Stimulated activated CD8-positive, alpha-beta memory T cell treated with anti-CD3 and anti-CD28 coated beads, Interleukin-15, amount 100 ng/mL, for 24 hours (primary cell): ENCODE results near the gene STK39.

Experiments used
- DNase-seq: peaks from one replicate; pipeline ENCODE4 v3.0.0-alpha.2; 2020; ENCODE audit warnings: low read depth

Gene STK39

DNA sequence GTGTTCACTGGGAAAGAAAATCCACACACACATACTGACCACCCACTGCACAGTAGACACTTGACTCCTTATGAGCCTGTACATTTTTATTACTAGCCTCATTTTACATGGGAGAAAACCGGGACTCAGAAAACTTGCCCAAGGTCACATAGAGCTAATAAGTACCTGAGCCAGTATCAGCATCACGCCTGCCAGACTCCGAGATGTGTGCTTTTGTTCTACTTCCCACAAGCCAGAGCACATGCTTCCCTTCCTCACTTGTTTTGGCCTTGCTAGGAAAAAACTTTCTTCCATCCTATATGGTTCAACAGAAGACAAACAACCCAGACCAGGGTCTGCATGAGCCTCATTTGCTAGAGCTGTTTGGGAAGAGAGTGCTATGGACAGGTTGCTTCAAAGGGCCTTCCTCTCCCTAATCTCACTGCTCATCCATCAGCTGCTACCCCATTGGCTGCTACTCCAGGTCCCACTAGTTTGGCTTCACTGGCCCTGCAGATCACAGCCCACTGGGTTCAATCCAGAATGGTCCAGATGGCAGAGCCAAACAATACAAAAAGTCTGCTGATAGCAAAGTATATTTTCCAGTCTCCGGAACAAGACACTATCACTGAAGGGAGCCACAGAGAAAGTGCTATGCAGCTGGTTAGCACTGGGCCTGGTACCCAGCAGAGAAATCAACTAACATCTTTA is 63.9 kb downstream of the STK39 start:
- DNase-seq = no peak

DNA sequence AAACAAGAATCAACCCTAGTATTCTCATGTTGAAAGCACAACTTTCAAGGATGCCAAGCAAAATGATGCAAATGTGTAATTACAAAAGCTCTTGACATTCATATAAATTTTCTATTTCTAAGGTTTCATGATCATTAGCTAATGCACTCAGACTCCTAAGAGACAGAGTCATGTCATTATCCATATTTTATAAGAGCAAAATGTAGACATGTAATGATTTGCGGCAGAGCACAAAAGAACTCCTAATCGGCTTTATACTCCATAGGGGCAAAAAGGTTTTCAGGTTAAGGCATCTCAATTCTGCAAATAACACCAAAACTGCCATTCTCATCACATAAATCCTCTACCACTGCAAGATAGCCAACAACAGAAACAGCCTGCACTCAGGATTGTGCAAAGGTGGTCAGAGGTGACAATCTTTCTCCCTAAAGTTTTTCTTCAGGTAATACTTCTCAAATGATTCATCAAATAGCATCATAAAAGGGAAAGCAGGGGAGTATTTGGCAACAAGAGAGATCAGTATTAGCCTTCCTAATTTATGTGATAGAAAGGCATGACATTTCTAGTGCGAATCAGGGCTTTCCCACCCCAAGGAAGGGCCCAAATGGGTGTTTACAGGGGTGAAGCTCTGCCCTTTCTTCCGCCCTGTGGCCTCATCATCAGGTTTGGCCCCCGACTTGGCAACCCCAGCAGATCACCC is 64.7 kb downstream of the STK39 start:
- DNase-seq = no peak

DNA sequence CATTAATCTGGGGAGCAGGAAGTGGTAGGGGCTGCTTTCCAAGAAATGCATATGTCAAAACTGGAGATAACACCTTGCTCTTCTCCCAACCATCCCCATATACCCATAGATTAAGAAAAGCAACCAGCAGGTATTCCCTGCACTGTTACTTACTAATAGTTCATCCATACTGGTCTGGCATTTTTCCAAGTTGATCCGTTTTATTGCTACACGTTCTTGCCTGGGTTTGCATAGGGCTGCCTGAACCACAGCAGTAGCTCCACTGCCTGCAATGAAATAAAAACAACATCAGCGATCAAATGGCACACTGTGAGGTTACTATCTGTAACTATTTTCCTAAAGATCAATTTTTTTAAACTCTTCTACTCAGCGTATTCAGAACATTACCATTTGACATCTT is 65.6 kb downstream of the STK39 start:
- DNase-seq = no peak

DNA sequence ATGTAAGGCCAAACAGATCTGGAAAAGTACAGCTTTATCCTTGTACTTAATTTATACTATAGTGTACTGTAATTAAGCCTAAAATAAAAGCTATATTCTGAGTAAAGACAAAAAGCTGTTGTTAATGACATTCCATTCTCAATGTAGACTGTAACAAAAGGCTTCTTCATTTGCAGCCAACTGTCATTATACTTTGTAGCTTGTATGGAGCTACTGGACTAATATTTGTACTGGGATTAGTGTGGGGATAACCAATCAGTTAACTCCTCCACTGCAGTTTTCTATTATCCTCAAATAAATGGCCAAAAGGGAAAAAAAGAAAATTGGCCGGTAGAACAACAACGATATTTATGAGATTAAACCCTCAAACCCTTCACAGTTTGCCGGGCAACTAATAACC is 66.5 kb downstream of the STK39 start:
- DNase-seq = no peak

DNA sequence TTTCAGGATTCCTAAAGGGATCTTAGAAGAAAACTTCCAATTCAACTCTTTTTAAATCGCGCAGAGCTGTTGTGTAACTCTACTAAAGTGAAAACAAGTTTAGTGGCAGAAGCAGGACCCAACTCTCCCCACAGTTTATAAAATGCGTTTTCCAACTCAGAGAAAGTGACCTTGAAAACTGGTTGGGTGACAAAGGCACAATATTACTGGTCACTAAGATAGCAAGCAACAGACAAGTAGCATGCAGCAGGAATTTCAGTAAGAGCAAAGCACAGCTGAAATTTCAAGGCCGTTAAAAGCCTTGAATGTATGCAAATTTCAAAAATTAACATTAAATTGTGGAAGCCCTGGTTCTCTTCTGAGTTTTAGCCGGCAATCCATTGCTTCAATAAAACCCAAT is 66.9 kb downstream of the STK39 start:
- no peak for DNase-seq

DNA sequence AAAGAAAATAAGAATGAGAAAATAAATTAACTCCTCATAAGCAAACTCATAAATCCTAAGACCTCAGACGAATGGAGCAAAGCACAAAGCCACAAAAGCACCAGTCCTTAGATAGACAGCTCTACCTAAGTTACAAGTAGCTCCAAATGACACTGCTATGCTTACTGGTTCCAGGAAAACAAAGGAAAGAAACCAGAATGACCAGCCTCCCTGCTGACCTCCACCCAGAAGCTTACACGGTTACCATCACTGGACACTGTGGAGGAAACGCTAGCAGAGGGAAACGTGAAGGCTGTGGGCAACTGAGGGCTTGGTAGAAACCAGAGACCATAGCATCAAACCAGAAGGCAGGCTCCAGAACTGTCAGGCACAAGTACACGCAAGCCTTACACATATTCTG is 67.8 kb downstream of the STK39 start:
- DNase-seq = no peak

DNA sequence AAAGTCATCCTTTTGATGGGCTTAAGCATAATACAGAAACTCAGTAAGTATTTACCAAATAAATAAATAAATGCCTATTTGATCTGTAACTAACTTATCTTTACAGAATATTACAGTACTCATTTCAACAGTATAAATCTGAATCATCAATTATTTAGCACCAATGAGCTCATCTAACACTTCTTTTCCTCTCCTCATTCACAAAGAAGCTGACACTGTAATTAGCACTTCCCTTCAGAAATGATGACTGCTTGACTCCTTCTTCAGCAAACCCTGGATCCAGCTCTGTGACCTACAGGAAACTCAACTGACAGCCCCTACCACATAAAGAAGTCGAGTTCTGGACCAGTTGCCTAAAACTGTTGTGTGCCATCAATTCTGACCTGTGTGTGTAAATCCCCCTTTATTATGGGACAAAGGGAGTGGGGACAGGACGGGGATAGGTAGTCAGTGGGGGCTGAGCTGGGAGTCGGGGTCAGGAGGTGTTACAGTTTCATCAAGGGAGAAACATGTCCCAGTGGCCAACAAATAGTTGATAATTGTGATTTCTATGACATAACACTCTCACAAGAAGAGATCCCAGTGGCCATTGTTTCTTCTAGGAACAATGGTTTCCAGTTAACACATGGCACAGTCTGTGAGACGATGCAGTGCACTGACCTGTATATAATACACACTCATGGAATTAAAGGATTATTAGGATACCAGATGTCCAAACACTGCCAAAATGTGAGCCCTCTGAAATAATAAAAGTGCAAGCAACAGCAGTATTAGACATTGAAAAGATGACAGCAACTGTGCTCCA is 68.7 kb downstream of the STK39 start:
- DNase-seq = no peak

DNA sequence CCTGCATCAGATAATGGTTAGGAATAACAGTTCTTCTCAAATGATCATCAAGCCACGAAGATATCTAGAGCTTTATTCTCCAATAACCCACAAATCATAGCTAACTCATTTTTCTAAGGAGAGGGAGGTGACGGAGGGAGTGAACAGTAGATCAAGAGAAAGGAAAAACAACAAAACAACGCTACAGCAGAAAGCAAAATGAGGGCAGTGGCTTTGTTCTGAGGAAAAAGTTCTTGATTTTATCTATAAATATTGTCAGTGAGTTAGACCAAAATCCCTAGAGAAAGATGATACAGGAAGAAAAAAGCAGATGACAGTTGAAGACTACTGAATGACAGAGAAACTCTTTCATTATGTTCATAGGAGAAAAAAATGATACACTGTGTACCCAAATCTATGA is 71.0 kb downstream of the STK39 start:
- no peak for DNase-seq

DNA sequence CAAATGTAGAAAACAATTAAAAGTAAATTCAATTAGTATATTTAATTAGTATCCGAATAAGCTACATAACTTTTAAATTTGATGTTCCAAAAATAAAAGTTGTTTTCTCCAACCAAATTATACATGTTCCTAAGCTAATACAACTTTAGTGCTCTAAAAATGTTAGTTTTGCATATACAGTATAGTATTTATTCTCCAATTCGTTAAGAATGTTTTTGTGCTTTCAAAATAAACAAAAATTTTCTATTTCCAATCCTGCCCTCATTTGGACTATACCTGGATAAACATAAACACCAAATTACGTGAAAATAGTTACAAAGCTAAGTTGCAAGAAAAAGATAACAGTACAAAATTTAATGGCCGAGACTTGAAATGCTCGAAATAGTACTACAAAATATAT is 71.9 kb downstream of the STK39 start:
- DNase-seq = no peak

DNA sequence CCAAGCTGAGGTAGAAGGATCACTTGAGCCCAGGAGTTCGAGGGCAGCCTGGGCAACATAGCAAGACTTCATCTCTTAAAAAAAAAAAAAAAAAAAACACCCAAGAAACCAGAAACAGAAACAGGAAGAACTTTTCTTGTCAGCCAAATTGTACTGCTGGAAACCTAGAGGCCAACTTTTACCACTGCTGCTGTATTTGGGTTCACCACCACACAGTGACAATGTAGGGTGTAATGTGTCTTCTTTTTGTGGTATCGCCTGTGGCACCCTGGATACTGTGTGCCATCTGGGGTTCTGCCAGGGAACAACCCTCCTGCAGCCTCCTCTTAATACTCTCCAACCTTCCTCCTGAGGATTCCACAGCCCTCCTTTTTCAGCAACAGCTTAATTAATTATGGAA is 72.6 kb downstream of the STK39 start:
- no peak for DNase-seq

DNA sequence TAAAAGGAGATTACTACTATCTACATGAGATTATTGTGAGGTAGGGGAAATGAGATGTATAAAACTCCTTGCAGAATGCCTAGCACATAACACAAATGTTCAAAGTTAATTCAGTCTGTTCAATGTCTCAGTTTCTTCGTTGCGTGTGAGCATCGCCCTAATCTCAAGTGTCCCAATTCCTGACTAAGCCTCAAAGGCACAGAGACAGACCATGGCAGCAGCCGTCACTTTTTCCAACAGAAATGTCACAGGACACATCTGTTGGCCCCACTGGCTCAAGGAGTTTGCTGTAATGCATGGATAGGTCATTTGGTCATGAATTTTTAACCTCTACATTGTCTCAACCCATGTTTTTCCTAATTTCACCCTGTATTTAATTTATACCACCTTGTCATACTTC is 75.3 kb downstream of the STK39 start:
- DNase-seq = no peak

DNA sequence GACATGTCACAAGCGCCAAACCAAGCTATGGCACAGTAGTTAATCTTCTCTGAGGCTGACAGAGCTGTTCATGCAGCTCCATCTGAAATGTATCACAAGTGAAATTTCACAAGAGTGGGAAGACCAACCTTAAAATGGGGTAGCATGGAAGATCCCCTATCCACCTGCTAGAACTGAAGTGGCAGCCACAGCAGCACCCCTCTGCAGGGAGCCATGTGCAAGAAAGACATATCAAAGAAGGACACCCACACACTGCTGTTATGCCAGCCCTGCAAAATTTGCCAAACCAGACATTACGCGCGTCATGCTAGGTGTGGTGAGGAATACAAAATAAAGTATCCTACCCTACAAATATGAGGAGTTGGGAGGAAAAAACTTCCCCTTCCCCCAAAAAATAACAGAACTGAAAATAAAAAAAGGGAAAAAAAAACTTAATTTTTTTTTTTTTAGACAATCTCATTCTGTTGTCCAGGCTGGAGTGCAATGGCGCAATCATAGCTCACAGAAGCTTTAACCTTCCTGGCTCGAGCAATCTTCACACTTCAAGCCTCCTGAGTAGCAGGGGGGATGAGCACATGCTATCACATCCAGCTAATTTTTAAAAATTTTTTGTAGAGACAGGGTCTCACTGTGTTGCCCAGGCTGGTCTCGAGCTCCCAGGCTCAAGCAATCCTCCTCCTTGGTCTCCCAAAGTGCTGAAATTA is 76.2 kb downstream of the STK39 start:
- DNase-seq = no peak

DNA sequence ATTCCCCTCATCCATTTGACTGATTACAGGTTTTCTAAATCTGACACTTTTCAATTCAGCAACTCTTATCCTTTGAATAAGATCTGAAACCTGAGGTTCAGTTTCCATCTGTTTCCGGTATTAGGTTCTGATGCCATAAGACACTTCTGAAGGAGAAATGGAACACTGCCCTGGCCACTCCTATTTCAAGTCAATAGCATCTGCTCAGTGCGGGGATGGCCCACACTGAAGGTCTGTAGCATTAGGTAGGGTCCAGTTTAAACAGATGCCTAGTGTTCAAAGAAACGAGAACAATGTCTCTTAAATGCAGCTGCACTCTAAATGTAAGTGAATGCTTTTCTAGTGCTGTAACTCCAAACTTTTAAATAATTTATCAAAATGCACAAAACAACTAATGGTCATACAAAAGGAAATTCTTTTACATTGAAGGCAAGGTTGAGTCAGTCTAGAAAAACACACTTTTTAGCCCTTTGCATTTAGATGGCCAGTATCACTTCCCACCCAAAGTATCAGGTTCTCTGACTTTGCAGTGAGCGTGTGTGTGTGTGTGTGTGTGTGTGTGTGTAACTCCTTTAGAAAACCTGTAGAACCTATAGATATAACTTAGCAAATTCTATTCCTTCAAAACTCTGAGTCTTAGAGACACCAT is 78.2 kb downstream of the STK39 start:
- DNase-seq = no peak

DNA sequence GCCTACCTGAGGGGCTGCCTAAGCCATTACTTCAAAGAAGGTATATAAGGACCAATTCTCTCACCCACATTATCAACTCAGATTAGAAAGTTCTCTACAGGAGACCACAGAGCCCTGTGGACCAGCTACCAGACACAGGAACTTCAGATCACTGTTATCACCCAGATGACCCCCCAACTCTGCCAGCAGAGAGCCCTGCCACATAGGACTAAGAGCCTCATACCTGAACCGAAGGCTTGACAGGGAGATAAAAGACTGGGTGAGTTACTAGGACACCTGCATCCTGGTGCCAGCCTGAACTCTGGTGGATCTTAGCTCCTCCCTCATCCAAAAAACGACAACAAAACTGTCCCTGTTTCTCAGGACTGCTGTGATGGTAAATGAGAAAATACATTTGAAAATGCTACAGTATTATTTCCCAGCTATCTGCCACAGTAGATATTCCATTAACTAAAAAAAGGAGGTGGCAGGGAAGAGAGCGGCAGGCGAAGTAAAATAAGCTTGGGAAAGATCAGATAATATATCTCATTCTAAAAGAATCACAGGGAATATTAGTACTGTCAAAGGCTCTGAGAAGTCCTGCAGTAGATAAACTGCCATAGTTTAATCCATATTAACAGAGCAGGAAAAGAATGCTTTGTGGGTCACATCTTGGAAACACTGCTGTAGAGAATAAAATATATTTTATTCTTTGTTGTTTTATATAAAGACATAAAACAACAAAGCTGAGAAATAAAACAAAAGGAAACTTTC is 79.7 kb downstream of the STK39 start:
- no peak for DNase-seq

DNA sequence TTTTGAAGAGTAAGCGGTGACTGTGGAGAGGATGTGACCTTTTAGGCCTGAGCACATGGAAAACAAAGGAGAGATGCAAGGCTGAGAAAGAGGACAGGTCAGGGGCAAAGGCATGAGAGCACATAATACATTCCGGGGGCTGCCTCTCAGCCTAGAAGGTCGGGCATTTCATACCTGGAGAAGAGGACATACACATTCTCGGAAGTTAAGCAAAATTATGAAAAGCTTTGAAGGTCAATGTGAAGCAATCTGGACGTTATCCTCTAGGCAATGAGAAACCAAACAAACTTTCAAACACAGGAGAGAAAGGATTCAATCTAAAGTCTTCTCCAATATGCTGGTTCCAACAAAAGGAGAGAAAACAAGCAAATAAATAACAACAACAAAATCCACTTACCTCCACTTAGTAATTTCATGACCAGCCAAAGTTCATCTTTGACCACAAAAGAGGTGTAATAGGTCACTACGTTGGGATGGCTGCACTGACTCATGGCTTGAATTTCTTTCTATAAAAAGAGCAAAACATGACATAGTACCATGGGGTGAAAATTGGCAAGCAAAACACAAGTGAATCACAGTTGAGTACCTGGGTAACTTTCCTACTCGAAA is 80.4 kb downstream of the STK39 start:
- no peak for DNase-seq

DNA sequence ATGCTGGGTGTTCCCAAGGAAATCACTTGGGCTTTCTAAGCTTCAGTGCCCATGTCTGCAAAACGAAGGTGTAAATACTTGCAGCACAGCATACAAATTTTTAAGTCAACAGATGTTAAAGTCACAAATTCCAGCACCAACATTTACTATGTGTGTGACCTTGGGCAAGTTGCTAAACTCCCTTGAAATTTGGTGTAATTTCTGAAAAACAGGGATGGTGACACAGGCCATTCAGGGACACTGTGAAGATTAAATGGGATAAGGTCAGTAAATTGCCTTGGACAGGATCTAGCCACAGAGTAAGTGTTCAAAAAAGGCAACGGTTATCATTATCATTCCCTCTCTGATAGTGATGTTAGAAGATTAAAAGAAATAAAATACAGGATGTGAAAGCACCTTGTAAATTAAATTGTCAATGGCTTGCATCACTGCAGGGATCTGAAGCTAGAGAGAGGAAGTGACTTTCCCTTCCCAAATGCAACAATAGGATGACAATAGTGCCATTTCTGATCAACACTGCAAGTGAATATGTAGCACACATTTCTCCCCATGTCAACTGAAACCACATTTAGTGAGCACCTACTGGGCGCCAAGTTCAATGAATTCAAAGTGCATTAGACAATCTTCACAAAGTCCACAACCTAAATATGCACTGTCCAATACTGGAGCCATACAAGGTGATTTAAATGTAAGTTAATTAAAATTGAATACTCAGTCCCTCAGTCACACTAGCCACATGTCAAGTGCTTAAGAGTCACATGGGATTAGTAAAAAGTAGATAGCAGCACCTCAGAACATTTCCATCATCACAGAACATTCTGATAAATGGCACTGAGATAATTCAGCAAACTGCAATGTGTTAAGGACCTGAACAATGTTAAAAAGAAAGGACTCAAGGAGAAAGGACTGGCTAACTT is 81.2 kb downstream of the STK39 start:
- no peak for DNase-seq

DNA sequence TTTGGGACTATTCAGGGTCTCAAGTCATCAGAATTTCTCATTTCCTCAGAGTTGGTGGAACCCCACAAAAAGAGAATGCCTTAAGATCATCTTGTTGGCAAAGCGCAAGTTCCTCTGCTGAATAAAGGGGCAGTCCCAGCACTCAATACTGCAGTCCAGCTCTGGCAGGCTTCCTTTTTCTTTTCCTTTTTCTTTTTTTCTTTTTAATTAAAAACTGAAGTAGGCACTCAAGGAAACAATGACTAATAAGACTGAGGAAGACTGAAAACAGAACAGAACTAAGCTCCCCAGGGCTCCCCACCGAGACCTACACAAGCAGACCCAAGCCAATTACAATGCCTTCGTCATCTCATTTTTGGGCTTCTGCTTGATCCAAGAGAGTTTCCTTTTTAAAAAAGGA is 82.0 kb downstream of the STK39 start:
- no peak for DNase-seq

DNA sequence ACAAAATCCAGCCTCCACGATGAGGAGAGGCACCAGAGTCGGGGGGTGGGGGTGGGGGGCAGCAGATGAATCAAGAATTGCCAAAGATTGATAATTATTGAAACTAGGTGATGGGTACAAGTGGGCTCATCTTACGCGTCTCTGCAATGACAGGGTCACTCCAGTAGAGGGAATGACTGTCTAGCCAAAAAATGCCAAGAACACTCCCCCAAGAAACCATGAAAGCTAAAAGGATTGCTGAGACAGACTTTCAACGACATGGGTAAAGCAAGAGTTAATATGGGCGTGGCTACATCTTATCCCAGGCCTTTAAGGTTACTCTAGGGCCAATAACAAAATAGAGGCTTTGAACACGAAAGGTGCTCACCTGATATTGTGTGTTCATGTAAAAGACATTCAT is 86.5 kb downstream of the STK39 start:
- DNase-seq = no peak

DNA sequence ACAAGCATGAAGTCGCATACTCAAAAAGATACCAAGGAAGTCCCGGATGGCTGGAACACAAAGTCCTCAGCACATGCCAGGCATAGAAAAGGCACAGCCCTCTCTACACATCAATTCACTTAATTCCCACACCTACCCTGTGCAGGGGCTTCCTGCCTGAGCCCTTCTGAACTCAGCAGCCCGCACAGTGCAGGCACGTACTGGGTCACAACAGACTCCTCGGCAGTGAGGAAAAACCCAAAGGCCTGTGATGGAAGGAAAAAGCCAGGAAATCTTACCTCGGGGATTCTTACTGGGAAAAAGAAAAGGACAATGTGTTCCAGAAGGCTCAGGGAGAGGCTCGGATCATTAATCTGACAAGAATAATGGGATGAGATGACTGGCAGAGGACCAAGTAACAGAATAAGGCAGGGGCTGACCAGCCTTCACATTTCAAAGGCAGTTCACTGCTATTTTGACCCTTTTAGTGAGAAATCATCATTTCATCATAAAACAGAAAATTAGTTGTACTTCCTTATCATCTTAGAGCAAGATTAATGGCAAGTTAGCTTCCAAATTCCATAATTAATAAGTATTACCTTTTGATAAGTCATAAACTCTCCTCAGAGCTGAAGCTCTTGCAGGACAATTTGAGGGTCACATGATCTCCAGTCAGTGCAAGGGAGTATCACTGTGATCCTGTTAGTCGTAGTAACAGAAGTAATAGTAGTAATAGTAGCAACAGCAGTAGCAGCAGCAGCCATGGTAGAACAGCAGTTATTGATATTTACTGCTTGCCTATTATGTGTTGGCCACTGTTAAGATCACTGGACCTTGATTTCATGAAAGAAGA is 87.4 kb downstream of the STK39 start:
- no peak for DNase-seq
